D341Med (cell line): ENCODE results near the gene OVAAL.
"Not testable (repeated sequence)": the region's sequence is repeated elsewhere in the genome, so short reads cannot be mapped to it uniquely, and the experiment has no call there.

Experiments
- DNase-seq: peaks from one replicate; pipeline ENCODE4 v3.0.0; 2012; ENCODE audit warnings: low spot score

The OVAAL gene

DNA sequence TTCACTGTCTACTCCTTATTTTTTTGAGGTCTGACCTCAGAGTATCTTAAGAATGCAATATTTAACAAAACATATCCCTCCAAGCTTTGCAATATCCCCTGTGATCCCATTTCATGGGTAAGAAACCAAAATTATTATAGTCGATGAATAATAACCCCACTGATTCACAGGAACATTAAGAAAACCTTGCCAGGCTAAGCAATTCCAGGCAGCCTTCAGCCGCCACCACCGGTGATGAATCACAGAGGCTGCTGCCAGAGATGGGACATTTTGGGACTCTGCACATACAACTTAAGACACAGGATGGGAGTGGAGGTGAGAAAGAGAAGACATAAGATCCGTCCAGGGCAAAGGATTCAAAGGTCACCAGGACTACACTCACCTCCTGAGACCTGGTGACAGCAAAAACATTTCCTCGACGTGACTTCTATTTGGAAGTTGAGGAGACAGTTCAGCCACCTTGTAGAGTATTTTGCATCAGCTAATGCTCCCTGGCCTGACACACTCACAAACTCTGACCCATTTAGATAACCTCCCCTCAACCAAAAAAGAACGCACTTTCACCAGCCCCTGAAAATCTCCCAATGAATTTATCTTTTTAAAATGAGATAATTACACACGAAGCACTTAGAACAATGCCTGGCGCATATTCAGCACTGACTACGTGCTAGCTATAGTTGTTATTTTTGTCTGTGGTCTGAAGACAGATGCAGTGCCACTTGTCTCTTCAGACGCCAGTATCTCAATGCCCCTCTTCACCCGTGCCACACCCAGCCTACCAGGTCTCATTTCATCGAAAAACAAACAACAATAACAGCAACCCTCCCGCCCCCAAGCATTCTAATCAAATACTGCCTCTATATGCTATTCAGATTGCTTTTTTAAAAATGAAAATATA, 17.8 kb upstream of the OVAAL start:
- no peak for DNase-seq

DNA sequence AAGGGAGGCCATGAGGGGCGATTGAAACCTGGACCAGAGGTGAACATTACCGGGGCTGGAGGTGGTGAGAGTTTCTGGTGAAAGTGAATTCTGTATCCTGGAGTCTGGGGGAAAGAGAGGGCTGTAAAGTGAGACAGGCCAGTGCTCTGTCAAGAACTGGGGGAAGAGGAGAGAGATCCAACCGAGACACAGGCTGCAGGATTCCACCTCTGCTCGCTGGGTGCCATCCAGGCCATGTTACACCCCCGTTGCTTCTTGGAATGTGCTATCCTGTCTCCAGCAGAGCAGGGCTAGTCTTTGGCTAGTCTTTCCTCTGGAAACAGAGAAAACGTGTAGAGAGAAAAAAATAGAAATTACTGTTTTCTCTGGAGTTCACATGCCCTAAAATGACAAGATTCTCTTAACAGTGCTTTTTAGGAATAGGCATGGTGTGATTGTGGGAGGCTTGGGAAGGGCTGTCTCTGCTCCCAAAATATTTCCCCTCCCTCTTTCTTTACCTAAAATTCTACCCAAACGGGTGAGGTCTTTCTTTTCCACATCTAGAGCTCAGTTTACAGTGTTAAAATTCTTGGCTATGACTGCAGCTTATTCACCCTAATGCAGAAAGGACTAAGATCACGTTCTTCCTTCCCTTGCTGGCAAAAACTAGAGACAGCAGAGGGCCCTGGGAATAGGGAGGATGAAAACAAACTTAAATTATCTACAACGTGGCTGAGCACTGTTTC, 16.5 kb upstream of the OVAAL start:
- no peak for DNase-seq

DNA sequence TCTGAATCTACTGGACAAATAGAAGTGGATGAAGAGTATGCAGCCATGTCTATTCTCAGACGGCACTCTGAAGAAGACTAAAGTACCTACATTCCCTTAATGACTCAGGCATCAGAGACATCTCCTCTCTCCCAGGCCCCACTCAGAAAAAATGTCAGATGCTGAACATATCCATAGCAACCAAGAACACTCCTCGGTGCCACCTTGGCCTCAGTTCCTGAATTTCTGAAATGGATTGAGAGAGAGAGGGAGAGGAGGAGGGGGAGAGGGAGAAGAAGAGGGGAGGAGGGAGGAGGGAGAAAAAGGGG, 16.0 kb upstream of the OVAAL start:
- DNase-seq: no peak

DNA sequence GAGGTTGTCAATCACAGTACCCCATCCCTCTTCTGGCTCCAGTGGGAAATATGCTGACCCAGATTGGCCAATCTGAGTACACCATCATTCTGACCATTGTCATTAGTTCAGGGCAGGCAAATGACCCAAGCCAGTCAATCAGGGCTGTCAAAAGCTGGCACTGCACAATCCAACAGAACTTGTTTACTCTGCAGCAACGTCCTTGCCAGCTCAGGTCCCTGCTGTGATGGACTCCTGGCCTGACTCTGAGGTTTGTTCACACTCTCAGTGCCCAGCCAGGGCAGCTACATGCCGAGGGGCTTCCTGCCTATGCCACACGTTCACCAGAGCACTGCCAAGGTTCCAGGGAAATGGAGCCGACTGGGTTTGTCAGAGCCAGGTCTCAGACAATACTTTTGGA, 14.7 kb upstream of the OVAAL start:
- DNase-seq: no peak

DNA sequence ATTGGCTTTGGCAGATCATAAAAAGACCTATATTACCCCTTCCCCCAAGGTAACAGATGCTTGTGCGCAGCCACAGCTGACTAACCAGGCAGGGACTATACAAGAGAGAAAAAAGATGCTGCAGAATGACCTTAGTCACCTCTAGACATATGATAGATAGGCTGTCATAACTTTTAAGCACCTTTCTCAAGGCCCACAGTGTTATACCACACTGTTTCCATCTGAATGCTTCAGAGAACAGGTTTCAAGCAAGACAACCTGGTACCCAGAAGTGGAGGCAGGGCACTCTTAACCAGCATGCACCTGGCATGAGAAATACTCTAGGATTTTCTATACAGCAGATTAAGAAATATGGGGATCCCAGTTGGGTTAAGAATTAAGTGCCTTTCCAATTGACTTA, 12.8 kb upstream of the OVAAL start:
- DNase-seq: no peak

DNA sequence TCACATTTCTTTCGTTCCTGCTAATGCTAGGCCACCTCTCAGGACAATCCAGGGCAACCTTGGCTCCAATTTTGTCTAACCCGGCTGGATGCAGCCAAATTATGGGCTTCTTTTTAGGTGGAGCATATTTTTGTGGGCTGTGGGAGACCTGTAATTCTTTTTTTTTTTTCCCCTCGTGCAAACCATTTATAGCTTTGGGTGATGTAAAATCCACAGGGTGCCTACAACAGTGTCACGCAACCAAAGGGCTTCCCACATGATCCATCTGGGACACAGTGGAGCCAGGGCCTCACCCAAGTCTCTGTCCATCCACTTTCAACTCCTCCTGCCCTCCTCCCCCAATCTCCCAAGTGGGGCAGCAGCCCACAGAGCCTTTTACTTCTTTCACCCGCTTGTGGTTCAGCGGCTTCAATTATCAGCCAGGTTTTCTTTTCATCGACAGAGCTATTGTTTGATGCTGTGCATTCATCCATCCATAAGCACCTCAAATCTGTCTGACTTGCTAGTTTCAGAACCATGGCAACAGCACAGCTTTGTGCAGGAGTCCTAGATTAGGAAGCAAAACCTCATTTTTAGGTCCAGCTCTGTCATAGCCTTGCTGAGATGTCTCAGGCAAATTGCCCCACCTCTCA, 10.0 kb upstream of the OVAAL start:
- no peak for DNase-seq

DNA sequence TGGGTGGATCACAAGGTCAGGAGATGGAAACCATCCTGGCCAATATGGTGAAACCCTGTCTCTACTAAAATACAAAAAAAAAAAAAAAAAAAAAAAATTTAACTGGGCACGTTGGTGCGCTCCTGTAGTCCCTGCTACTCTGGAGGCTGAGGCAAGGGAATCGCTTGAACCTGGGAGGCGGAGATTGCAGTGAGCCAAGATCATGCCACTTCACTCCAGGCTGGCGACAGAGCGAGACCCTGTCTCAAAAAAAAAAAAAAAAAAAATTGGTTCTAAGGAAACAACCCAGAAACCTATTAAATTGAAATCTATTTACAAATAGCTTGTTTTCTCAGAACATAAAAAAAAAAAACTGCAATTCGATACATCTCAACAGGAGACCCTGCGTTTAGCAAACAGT, 9.0 kb upstream of the OVAAL start:
- DNase-seq: not testable (repeated sequence)

DNA sequence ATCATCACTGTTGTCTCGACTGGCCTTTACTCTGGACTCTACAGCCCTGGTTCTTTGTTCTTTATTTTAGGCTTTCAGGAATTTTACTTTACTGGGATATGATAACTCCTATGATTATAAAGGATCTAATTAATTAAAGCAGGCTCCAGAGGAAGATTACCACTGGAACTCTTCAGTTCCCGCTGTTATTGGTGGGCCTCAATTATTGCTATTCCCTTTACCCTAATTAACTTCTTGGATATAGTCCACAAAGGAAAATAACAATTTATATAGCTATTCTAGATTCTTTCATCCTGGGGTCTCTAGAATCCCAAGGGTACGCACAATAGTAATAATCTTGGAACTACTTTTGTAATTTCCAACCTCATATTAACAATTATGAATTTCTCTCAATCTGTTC, 8.5 kb upstream of the OVAAL start:
- DNase-seq: no peak

DNA sequence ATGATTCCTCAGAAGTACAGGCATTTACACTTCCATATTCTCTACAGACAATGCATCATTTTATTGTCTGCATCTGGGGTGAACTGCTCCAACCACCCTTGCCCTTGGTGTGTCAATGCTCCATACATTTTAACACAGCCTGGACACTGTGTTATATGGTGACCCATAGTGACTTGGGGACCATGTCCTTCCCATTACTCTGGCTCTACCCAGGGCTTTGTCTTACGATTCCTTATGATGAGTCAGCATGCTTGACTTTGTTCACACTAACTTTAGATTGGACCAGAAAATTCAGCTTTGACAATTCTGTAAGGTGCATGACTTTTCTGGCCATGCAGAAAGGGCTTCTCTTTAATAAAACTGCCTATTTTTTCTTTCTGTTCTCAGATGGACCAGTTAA, 6.8 kb upstream of the OVAAL start:
- no peak for DNase-seq

DNA sequence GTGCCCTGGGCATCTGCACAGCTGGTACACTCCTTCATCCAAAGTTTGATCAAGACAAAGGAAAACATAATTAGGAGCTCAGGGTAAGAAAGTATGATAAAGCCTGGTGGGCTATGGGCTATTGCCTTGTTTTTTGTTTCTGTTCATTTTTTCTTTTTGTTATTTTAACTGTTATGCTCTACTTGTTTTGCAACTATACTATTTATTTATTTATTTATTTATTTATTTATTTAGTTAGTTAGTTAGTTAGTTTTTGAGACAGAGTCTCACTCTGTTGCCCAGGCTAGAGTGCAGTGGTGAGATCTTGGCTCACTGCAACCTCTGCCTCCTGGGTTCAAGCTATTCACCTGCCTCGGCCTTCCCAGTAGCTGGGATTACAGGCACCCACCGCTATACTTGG, 5.7 kb upstream of the OVAAL start:
- DNase-seq: not testable (repeated sequence)

DNA sequence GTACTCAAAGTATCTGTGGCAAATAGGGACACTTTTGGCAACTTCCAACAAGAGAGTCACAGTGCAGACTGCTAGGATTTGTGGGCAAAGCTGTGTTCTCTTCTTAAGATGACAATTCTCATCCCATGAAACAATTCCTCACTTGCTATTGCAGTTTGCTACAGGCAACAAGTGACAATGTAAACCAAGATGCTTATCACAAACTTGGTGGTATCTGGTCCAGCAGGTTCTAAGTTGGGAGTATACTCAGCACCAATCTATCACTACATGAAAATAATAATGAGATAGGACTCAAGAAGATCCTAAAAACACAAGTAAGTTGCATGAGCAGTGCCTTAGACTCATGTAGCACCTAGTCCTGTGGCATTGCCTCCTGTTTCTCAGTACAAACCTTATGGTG, 3.4 kb upstream of the OVAAL start:
- DNase-seq: no peak

DNA sequence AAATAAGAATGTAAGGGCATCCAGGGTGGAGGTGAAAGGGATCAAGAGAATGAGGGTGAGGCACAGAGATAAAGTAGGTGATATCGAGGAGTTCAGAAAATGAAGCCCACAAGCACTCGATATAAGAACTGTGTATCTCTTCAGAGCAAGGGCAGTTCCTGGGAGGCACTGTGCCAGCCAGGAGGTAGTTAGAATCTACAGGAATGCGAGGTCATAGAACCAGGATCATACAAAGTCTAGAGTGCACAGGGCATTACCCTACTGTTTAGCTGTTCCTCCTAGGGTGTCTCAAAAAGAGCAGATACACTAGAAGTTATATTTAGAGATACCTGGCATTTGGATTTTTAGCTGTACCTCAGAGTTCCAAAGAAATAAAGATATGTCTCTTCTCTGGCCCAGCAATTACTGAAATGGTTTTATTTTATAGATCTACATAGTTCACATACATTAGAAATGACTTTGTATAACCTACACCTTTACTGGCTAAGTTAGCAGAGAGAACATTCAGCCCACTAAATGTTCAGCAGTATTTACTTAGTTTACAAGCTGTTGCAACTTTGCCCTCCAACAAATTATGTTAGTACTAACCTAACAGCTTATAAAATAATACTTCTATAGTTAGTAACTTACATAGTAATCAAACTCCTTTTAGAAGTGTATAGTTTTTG, 1.6 kb downstream of the OVAAL start:
- no peak for DNase-seq

DNA sequence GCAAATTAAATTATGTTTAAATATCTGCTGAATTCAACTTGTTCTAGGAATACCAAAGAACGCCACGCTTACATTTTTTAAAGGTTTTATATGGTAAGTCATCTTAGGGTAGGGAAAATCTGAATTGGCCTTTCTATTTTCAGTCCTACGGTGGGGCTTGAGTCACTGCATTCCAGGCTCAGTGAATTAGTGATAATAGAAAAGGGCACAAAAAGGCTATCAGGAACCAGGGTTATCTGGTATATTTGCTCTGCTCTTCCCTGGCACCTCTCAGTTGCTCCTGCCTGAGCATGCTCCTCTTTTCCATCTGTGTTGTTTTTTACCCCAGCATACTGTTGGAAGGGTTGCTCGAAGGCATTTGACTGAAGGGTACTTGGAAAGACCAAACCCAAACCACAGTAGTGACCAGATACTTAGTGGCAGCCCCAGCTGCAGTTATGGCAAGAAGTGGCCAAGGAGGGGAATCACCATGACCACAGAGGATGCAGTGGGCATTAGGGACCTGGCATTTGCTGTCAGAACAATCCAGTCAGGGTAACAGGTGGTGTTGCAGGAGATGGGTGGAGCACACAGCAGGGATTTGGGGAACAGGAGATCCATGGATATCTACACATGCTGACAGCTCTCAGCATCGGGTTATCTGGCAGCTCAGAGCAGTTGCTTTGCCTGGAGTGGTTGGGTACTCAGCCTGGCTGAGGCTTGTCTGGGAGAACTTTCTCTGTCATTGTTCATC, 2.3 kb downstream of the OVAAL start:
- DNase-seq: no peak

DNA sequence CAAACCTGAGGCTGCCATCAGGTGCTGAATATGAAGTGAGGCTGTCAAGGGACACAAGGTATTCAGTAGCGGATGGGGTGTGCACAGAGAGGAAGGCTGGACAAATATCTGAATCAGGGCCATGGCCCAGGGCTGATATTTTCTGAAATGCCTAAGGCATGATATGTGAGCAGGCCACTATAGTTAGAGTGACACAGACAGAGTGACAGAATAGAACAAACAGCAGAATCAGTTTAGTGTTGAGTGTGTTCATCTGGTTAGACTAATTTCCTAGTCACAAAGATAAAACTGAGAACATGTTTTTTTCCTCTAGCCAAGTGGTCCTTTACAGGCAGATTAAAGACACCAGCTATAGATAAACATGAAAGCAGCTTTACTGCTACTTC, 3.9 kb downstream of the OVAAL start:
- no peak for DNase-seq

DNA sequence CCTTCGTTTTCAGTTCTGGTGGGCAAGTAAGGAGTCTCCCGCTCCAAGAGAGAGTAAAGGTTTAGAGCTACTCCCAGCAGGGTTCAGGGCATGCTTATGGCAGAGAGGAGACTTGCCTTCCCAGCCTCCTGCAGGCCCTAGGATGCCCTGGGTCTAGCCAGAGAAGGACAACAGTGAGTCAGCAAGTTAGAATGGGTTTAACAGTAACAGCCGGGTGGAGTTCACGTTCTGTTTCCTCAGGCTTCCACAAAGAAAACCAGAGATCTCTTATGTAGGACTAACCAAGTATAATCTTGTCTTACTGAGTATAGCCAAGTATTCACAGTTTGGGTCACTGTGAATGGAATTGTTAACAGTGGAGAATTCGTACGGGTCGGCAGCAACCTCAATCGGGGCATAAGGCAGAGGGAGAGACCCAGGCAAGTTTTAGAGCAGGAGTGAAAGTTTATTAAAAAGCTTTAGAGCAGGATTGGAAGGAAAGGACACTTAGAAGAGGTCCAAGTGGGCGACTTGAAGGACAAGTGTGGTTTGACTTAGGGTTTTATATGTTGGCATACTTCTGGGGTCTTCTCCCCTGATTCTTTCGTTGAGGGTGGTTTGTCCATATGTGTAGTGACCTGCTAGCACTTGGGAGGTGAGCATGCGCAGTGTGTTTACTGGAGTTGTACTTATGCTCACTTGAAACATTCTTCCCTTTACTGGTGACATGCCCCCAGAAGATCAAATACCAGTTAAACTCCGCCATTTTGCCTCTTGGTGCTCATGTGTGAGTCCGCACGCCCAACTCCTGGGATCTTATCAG, 4.5 kb downstream of the OVAAL start:
- no peak for DNase-seq

DNA sequence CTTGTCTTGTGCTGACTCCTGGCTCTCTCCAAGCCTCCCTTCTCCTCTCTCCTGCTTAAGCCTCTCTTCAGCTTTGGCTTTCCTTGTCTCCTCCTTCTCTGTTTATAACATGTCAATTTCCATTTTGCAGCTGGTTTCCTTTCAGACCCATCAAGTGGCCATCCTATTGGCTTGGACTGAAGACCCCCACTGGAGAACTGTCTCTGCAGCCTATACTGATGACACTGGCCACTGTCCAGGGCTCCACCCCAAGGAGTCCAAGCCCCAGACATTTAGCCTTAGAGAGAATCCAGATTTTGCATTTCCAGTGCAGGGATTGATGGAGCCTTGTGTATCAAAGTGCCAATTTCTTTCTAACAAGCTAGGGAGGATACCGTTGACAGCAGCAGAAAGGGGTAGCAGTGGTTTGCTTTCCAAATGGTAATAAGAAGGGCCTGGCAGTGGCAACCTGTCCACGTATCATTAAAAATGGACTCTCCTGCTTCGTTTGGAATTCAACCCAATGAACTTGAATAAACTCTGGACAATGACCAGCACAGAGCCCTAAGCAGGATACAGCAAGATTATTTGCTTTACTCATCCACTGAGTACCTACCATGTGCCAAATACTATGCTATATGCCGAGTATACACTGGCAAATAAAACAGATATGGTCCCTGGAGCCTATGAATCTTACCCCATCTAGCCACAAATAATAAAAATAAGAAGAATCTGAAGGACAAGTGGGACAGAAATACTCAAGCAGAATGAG, 6.5 kb downstream of the OVAAL start:
- DNase-seq: no peak

DNA sequence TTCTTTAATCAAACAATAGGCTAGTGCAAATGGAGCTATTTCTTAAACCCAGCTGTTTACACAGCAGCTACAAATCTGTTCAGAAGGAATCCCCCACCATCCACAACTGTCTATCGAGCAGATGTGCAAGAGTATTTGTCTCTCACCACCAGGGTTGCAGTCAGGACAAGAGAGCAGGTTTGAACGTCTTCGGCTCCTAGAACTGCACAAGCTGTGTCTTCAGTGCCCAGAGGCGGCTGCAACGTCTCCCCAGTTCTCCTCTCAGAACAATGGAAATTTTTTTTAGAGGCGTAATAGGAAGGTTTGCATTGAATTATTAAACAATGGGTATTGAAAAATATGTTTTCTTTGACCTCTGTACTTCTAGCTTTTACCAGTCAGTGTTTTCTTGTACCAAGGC, 7.3 kb downstream of the OVAAL start:
- no peak for DNase-seq

DNA sequence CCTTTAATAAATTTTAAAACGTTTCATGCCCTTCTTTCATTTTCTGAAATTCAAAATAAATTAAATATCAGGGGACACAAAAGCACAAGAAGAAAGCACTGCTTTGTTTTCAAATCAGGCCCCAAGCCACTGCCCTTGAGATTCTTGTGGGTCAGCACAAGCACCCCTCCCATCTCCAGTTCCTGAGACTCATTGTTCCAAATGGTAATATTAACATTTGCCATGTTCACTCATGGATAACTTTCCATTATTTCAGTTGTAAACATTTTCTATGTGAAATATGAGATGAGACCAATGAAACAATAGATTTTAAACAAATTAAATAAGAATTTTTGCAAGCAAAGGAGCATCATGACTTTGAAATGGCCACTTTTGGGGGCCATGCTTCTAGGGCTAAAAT, 7.7 kb downstream of the OVAAL start:
- no peak for DNase-seq

DNA sequence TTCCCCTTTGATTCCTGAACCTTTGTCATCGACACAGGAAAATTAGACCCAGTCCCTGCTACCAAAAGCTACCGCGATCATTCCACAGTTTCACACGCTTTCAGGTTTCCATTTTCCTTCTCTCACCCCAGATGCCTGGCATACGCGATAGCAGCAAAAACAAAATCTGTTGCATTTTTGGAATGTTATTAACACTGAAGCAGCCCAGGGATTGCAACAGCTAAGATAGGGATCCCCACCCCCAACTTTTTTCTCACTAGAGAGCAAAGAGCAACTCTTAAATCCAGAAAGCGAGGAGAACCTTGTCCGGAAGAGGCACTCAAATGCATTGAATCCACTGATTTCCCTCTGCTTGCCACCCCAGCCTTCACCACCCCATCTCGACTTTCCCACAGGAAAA, 8.9 kb downstream of the OVAAL start:
- no peak for DNase-seq

DNA sequence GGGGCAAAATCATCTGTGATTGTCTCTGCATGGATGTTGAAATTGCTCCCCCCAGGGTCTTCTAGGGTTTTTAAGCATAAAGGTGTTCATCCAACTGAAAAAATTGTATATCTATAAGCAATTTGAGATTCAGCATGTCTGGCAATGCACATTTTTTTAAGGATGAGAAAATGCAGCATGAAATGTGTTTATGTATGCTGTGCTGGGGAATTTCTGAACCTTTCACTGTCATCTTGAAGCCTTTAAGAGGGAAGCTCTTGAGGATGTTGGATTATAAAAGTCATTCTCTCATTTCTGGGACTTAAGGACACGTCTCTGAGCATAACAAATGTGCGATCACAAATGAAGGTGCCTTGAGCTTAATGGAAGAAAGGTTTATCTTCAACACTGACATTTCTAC, 9.4 kb downstream of the OVAAL start:
- no peak for DNase-seq
